ENCODE measurements around the gene DIP2C. TPM values are rescaled to one million over a fixed set of nuclear protein-coding genes. Genes with fewer than 3 reads are reported as not detected.

The DIP2C gene
- total RNA-seq, 1 donor from 2014 or later = 18.4 TPM

DNA sequence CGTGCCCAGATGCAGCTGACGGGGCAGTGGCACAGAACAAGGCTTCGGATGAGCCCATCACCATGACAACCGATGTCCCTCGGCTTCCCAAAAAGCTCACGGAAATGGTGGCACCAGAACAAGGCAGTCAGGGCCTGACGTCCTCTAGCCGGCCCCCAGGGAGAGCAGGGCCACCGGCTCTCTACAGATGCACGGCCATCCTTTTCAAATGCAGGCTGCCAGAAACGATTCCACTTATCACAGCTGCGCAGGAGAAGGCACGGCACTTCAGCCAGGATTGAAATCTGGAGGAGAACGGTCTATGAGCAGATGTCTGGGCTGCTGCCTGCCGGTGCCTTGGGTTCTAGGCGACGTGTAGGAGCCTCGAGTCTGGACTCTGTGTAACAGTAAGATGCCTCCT is 330.4 kb downstream of the DIP2C start:
- H3K27me3 ChIP-seq = no peaks in the 10 kb centered on the region
- no peak overlapping the region for H3K27ac ChIP-seq
- no peak for DNase-seq (ENCODE audit: extremely low spot score in 2 of 2)
- TF ChIP-seq POLR2AphosphoS5 (IDR thresholded peaks at IDR 0.05; ENCODE audit: insufficient read depth in 1 of 2, low read depth in 1 of 2) = no peak
- TF ChIP-seq POLR2A (IDR thresholded peaks at IDR 0.05) = no peak
- TF ChIP-seq, protein P1, sequence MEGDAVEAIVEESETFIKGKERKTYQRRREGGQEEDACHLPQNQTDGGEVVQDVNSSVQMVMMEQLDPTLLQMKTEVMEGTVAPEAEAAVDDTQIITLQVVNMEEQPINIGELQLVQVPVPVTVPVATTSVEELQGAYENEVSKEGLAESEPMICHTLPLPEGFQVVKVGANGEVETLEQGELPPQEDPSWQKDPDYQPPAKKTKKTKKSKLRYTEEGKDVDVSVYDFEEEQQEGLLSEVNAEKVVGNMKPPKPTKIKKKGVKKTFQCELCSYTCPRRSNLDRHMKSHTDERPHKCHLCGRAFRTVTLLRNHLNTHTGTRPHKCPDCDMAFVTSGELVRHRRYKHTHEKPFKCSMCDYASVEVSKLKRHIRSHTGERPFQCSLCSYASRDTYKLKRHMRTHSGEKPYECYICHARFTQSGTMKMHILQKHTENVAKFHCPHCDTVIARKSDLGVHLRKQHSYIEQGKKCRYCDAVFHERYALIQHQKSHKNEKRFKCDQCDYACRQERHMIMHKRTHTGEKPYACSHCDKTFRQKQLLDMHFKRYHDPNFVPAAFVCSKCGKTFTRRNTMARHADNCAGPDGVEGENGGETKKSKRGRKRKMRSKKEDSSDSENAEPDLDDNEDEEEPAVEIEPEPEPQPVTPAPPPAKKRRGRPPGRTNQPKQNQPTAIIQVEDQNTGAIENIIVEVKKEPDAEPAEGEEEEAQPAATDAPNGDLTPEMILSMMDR (IDR thresholded peaks at IDR 0.05) = no peak
- intact Hi-C loops (cut with DNase I) = no loop called here
- H3K36me3 ChIP-seq = peaks cover 0 to 30% of the 10 kb centered on the region in 2 donors
- H3K4me3 ChIP-seq = no peak overlapping the region
- H3K4me1 ChIP-seq = no peaks in the 10 kb centered on the region
- H3K9me3 ChIP-seq = no peaks in the 10 kb centered on the region

DNA sequence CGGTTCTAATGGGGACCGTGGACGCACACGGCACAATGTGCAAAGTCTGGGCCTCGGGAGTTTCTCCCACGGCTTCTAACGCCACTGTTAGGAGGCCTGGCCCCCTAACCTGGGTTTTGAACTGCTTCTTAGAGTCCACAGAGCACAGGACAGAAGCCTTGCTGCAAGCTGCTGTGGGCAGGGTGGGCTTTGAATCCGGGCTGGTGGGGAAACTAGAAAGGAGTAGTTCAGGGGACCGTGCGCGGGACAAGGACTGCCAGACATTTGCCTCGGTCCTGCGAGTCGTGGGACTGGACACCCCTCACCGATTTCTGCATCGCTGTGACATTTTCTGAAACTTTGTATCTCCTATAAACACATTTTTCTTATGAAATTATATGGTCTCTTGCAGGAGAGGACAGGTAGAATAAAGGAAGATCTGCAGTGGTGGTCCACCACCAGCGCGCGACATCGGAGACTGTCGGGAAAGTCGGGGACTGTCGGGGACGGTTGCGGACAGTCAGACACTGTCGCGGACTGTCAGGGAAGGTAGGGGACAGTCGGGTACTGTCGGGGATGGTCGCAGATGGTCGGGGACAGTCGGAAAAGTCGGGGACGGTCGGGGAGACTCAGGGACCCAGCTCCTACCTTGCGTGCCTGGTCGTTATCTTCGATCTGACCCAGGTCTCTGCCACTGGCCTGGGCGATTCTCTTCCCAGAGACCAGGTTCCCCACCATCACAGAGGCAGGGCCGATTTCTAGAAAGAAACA is 332.1 kb downstream of the DIP2C start:
- peaks cover 0 to 20% of the 10 kb centered on the region in 2 donors for H3K36me3 ChIP-seq

DNA sequence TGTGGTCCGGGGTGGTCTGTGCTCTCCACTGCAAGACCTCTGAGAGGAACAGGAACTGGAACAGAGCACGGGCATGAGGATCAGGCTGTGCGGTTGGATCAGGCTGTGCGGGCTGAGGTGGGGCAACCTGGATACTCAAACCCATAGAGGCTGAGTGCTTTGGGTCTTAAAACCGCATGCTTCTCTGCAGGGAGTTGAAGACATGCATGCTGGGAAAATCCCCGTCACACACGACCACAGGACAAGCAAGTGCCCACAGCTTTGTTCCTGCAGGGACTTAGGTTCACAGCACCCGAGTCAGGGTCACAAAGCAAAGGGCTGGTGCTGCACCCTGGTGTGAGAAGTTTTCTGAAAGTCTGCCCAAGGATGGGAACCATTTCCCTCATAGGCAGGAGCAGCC is 333.0 kb downstream of the DIP2C start:
- no peak for TF ChIP-seq POLR2A (IDR thresholded peaks at IDR 0.05)
- TF ChIP-seq POLR2AphosphoS5 (IDR thresholded peaks at IDR 0.05; ENCODE audit: insufficient read depth in 1 of 2, low read depth in 1 of 2) = no peak
- Histone ChIP-seq H3K27ac (no peak overlapping the region), H3K9me3 (no peaks in the 10 kb centered on the region), H3K27me3 (no peaks in the 10 kb centered on the region), H3K36me3 (peaks cover 0 to 23% of the 10 kb centered on the region in 2 donors), H3K4me1 (no peaks in the 10 kb centered on the region), H3K4me3 (no peak overlapping the region)
- no peak for DNase-seq (ENCODE audit: extremely low spot score in 2 of 2)
- intact Hi-C loops (cut with DNase I) = no loop called here

More for the DNA sequence above, 332.1 kb downstream of the DIP2C start:
- Histone ChIP-seq H3K27me3 (no peaks in the 10 kb centered on the region), H3K27ac (no peak overlapping the region), H3K4me3 (no peak overlapping the region), H3K4me1 (no peaks in the 10 kb centered on the region), H3K9me3 (no peaks in the 10 kb centered on the region)
- DNase-seq (ENCODE audit: extremely low spot score in 2 of 2) = no peak
- TF ChIP-seq POLR2A (IDR thresholded peaks at IDR 0.05) = no peak
- no peak for TF ChIP-seq POLR2AphosphoS5 (IDR thresholded peaks at IDR 0.05; ENCODE audit: insufficient read depth in 1 of 2, low read depth in 1 of 2)
- TF ChIP-seq, protein P1 (IDR thresholded peaks at IDR 0.05) = no peak
- intact Hi-C loops (cut with DNase I) = no loop called here

DNA sequence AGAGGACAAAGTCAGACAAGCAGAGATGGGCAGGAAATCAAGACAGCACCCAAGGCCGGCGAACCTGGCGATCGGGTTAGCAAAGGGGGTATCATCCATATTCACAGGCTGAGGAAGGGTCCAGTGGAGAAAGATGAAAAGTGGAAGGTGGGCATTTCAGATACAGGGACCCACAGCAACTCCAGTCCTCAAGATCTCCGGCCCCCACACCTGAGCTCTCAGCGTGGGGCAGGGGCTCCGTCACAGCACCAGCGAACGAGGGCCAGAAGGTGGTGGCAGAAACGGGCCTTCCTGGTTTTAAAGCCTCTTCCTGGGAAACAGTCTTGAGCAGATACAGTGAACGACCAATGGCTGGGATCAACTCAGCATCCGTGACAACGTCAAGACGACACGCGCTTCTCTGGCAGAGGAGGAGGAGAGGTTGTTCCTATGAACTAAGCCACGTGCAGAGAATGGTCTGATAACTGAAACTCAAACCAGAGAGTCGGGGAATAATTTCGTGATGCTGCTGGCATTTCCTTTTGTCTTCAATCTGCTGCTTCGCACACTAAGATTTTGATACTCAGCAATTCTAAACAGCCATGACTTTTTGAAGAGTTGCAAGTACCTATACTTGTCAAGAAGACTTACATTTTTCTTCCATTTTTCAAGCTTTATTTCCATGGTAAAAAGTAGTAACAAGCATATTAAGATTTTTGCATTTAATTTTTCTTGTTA is 334.4 kb downstream of the DIP2C start:
- H3K4me1 ChIP-seq = no peaks in the 10 kb centered on the region
- intact Hi-C loops (cut with DNase I) = no loop called here
- H3K27ac ChIP-seq = no peak overlapping the region
- H3K27me3 ChIP-seq = no peaks in the 10 kb centered on the region
- H3K36me3 ChIP-seq = peaks cover 0 to 23% of the 10 kb centered on the region in 2 donors
- TF ChIP-seq POLR2AphosphoS5 (IDR thresholded peaks at IDR 0.05; ENCODE audit: insufficient read depth in 1 of 2, low read depth in 1 of 2) (no peak), POLR2A (IDR thresholded peaks at IDR 0.05) (no peak)
- TF ChIP-seq, protein P1 (IDR thresholded peaks at IDR 0.05) = no peak
- H3K9me3 ChIP-seq = no peaks in the 10 kb centered on the region
- DNase-seq (ENCODE audit: extremely low spot score in 2 of 2) = no peak
- no peak overlapping the region for H3K4me3 ChIP-seq

DNA sequence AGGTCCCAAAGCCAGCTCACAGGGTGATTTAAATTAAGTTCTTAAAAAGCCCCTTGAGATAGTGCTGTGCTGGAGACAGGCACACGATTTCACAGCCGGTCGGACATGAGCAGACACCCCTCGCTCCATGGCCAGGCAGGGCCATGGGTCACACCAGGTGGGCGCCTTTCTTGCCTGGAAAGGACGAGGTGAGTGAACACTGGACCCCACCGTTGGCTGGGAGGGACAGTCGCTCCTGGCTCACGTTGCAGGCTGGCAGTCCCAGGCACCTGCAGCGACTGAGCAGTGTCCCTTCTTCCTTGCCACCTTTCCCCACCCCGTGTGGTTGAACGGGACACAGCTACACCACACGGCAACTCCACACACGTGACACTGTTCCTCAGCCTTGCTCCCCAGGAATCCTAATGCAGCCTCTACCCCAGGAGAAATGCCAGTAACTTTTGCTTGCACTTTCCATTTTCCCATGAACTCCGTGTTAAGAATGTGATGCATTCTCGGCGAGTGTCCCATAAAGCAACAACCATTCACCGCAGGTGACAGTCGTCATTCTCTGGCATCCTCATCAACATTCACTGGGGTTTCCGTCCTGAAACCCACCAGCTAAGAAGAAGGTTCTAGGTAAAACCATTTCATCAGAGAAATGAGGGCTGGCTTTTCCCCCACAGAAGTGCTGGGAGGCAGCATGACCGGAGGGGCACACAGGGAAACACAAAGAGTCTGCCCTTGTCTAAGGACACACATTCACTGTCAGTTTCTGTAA is 336.8 kb downstream of the DIP2C start:
- Histone ChIP-seq H3K4me3 (no peak overlapping the region), H3K4me1 (no peaks in the 10 kb centered on the region), H3K9me3 (no peaks in the 10 kb centered on the region), H3K36me3 (peaks cover 0 to 39% of the 10 kb centered on the region in 2 donors), H3K27me3 (no peaks in the 10 kb centered on the region), H3K27ac (no peak overlapping the region)
- intact Hi-C loops (cut with DNase I) = no loop called here
- TF ChIP-seq POLR2AphosphoS5 (IDR thresholded peaks at IDR 0.05; ENCODE audit: insufficient read depth in 1 of 2, low read depth in 1 of 2) = no peak
- no peak for TF ChIP-seq POLR2A (IDR thresholded peaks at IDR 0.05)
- TF ChIP-seq, protein P1 (IDR thresholded peaks at IDR 0.05) = no peak
- DNase-seq (ENCODE audit: extremely low spot score in 2 of 2) = no peak
